Stomach smooth muscle (tissue), 2 donors: Measurements from ENCODE around the gene ITIH4.

Experiments
- H3K27ac ChIP-seq: one replicate; pipeline ENCODE4 v1.7.0; 2013; ENCODE audit warnings: mild to moderate bottlenecking, low read length, inconsistent platforms
- H3K27me3 ChIP-seq, 2 donors: one replicate each; pipeline ENCODE4 v1.7.0; 2013; ENCODE audit warnings: low read length in 2 of 2; ENCODE audit not compliant: insufficient read depth in 2 of 2, control insufficient read depth in 1 of 2
- H3K36me3 ChIP-seq, 2 donors: one replicate each; pipeline ENCODE4 v1.7.0; 2013; ENCODE audit warnings: low read length in 2 of 2; ENCODE audit not compliant: control insufficient read depth in 2 of 2, insufficient read depth in 2 of 2
- H3K4me1 ChIP-seq: one replicate; pipeline ENCODE4 v1.7.0; 2013; ENCODE audit warnings: low read length; ENCODE audit not compliant: control insufficient read depth, insufficient read depth
- H3K4me3 ChIP-seq, 2 donors: one replicate each; pipeline ENCODE4 v1.7.0; 2013; ENCODE audit warnings: low read length in 2 of 2
- H3K9ac ChIP-seq, 2 donors: one replicate each; pipeline ENCODE4 v1.7.0; 2013; ENCODE audit warnings: low read length in 2 of 2, mild to moderate bottlenecking in 1 of 2
- H3K9me3 ChIP-seq, 2 donors: one replicate each; pipeline ENCODE4 v1.7.0; 2013; ENCODE audit warnings: low read length in 2 of 2; ENCODE audit not compliant: control insufficient read depth in 2 of 2
- donor health status: healthy.
- donor health status: Pancreatic carcinoma.

Gene ITIH4

GRCh38 chr3:52798978-52799476 is 31.4 kb downstream of the ITIH4 start:
- no peaks in the 10 kb centered on the region for H3K4me1 ChIP-seq
- H3K36me3 ChIP-seq: no peaks in the 10 kb centered on the region
- no peak overlapping the region for H3K4me3 ChIP-seq
- no peak overlapping the region for H3K9ac ChIP-seq
- H3K9me3 ChIP-seq: no peaks in the 10 kb centered on the region
- H3K27me3 ChIP-seq: peaks cover 0 to under 1% of the 10 kb centered on the region in 2 donors
- no peak overlapping the region for H3K27ac ChIP-seq

DNA sequence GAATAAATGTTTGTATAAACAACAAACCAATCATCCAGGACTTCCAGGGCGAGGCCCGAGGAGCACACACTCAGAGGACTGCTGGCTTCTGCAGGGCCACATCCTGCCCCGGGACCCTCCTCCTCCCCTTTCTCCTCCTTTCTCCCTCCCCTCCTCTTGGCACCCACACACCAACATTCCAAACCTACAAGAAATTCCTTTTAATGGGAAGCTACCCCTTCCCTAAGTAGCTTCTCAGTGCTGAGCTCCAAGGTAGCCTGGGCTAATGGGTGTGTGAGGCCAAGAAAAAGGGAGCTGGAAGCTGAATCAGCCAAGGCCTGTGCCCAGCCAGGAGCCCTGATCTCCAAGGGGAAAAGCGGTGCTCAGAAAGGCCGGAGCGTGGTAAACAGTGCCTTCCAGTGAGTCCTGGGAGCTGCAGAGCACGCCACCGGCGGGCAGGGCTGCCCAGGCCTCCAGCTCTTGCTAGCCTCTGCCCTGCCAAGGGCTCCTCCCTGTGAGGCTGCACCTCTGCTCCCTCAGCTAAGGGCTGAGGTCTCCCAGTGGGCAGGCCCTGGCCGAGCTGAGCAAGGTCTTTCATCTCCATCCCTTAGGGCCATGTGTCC is 32.0 kb downstream of the ITIH4 start:
- H3K4me3 ChIP-seq: no peak overlapping the region
- no peaks in the 10 kb centered on the region for H3K4me1 ChIP-seq
- H3K36me3 ChIP-seq: no peaks in the 10 kb centered on the region
- no peak overlapping the region for H3K9ac ChIP-seq
- no peak overlapping the region for H3K27ac ChIP-seq
- H3K9me3 ChIP-seq: no peaks in the 10 kb centered on the region
- H3K27me3 ChIP-seq: no peaks in the 10 kb centered on the region

GRCh38 chr3:52796411-52796810 is 34.1 kb downstream of the ITIH4 start:
- Histone ChIP-seq H3K27me3 (no peaks in the 10 kb centered on the region), H3K9me3 (no peaks in the 10 kb centered on the region), H3K4me3 (no peak overlapping the region), H3K36me3 (no peaks in the 10 kb centered on the region), H3K9ac (no peak overlapping the region), H3K4me1 (no peaks in the 10 kb centered on the region), H3K27ac (no peak overlapping the region)

GRCh38 chr3:52795298-52795900 is 35.1 kb downstream of the ITIH4 start:
- H3K9me3 ChIP-seq: no peaks in the 10 kb centered on the region

DNA sequence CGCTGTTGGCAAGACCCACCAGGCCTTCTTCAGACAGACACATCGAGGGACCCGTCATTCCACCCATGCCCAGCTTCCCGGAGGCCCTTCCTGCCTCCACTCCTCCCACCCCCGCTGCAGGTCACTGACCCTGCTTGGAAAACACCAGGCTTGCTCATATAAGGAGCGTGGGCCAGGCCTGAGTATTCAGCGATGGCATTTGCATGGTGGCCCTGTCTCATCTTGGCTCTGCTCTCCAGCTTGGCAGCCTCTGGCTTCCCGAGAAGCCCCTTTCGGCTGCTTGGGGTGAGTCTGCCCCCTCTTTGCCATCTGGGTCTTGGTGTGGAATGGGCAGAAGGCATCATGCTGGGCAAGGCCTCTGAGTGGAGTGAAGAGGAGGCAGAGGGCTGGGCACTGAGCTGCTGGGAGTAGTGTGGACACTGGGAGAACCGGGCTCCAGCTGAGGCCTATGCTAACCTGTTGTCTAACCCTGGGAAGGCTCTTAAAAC is 35.8 kb downstream of the ITIH4 start, which contains the start of gene ITIH3:
TSS of gene ITIH3 (plus strand) at position 185 of the 488 bp plus-strand sequence. CDS start at position 193, 8 bp downstream.
- no peak within 1 kb of the TSS for H3K4me3 ChIP-seq
- H3K9me3 ChIP-seq: no peaks in the 10 kb centered on the region
- H3K9ac ChIP-seq: no peak within 1 kb of the TSS
- H3K36me3 ChIP-seq: no peaks in the 10 kb centered on the region
- H3K4me1 ChIP-seq: no peaks in the 10 kb centered on the region
- no peak within 1 kb of the TSS for H3K27ac ChIP-seq
- no peaks in the 10 kb centered on the region for H3K27me3 ChIP-seq

More at GRCh38 chr3:52795298-52795900, 35.1 kb downstream of the ITIH4 start:
- H3K4me3 ChIP-seq: no peak overlapping the region
- no peaks in the 10 kb centered on the region for H3K36me3 ChIP-seq
- H3K4me1 ChIP-seq: no peaks in the 10 kb centered on the region
- H3K27me3 ChIP-seq: no peaks in the 10 kb centered on the region
- H3K27ac ChIP-seq: no peak overlapping the region
- no peak overlapping the region for H3K9ac ChIP-seq

- Histone ChIP-seq H3K27me3 (no peaks in the 10 kb centered on the region), H3K9me3 (no peaks in the 10 kb centered on the region), H3K27ac (no peak overlapping the region), H3K9ac (no peak overlapping the region), H3K4me3 (no peak overlapping the region), H3K4me1 (no peaks in the 10 kb centered on the region), H3K36me3 (no peaks in the 10 kb centered on the region)
Measured at GRCh38 chr3:52793702-52794611, 36.5 kb downstream of the ITIH4 start.

DNA sequence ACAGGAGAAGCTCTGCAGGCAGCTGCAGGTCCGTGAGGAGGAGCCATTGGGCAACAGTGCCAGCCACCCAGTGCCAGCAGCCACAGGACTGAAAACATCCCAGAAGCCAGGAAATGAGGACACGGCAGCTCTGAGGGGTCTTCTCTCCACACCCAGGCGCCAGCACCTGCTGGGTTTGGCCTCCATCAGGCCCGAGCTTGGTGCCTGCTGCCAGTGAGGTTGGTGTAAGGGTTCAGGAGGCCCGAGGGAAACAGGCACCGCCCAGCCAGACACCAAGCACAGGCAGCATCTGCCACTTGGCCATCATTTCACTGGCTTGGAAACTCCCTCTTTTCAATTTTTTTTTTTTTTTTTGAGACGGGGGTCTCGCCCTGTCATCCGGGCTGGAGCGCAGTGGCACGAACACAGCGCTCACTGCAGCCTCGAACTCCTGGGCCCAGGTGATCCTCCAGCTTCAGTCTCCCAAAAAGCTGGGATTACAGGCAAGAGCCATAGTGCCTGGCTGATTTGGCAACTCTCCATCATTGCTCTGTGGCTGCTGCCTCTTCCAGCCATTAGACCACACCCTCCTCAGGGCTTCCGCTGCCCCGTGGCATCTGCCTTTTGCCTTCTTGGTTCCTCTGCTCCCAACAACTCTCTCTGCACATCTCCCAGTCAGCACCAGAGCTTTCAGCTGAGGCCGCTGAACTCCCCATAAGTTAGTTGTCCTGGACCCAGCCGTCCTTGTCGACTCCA is 37.3 kb downstream of the ITIH4 start:
- H3K9me3 ChIP-seq: no peaks in the 10 kb centered on the region
- H3K9ac ChIP-seq: no peak overlapping the region
- no peaks in the 10 kb centered on the region for H3K27me3 ChIP-seq
- no peak overlapping the region for H3K27ac ChIP-seq
- no peaks in the 10 kb centered on the region for H3K4me1 ChIP-seq
- no peak overlapping the region for H3K4me3 ChIP-seq
- H3K36me3 ChIP-seq: no peaks in the 10 kb centered on the region

DNA sequence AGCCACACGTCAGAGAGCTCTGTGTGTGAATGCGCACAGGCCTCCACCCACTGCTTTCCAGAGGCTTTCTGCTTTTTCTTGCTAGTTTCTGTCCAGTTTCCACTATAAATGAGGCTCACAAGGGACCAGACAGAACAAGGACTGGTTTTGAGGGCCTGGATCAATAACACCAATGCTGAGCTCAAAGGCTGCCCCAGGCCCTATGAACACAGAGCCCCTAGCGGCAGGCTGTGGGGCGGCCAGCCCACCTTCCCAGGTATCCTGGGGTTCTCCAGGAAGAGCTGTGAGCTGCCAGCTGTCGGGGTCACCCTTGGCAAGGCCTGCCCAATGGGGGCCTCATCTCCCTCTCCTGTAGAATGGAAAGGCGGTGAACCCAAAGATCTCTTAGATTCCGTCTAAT is 38.1 kb downstream of the ITIH4 start:
- H3K4me1 ChIP-seq: no peaks in the 10 kb centered on the region
- H3K36me3 ChIP-seq: no peaks in the 10 kb centered on the region
- no peak overlapping the region for H3K4me3 ChIP-seq
- no peaks in the 10 kb centered on the region for H3K27me3 ChIP-seq
- no peak overlapping the region for H3K9ac ChIP-seq
- H3K9me3 ChIP-seq: no peaks in the 10 kb centered on the region
- H3K27ac ChIP-seq: no peak overlapping the region

DNA sequence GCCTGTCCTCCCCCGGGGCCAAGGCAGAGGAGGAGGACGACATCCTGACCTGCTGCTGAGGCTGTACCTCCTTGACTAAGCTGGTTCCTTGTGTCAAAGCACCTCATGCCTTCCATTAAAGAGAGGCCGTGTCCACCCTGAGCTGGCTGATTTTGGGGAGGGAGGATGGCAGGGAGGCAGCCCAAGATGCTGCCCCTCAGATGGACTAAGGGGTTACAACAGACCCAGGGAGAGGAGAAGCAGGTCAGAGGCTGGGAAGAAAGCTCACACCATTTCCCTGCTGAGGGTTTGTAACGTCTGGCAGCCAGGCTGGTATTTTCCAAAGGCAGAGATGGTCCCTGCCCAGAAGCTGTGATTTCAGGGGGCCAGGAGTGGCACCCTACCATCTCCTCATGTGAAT is 38.5 kb downstream of the ITIH4 start:
- Histone ChIP-seq H3K27ac (no peak overlapping the region), H3K36me3 (no peaks in the 10 kb centered on the region), H3K9me3 (no peaks in the 10 kb centered on the region), H3K4me3 (no peak overlapping the region), H3K27me3 (no peaks in the 10 kb centered on the region), H3K9ac (no peak overlapping the region), H3K4me1 (no peaks in the 10 kb centered on the region)

DNA sequence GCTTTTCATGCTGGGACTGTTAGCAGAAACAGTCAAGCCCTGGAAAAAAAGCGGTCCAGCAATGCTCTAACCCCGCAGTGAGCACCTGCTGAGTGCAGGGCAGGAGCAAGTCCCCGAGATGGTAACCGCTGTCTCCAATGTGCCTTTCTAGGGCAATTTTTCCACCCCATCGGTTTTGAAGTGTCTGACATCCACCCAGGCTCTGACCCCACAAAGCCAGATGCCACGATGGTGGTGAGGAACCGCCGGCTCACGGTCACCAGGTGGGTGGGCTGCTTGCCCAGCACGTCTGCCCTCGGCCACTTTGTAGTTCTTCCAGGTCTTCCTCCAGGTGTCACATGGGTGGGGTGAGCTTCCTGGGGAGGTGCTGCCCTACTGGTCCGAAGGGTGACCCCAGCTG is 39.1 kb downstream of the ITIH4 start:
- H3K27me3 ChIP-seq: no peaks in the 10 kb centered on the region
- no peaks in the 10 kb centered on the region for H3K36me3 ChIP-seq
- no peaks in the 10 kb centered on the region for H3K4me1 ChIP-seq
- H3K9me3 ChIP-seq: no peaks in the 10 kb centered on the region
- H3K4me3 ChIP-seq: no peak overlapping the region
- no peak overlapping the region for H3K27ac ChIP-seq
- no peak overlapping the region for H3K9ac ChIP-seq
